Lower leg skin (tissue), 4 donors: Measurements from ENCODE around the gene CHST14. TPM values are rescaled to one million over a fixed set of nuclear protein-coding genes. Genes with fewer than 3 reads are reported as not detected.

ENCODE experiments used
- DNase-seq, 2 donors: peaks; one replicate each; pipeline ENCODE4 v3.0.0-alpha.2; 2019; ENCODE audit warnings: low spot score in 2 of 2
- H3K4me3 ChIP-seq: fragments of 200-600 bp; sonication (generic); 2 replicates; pipeline ENCODE4 v1.5.1; 2017; ENCODE audit warnings: mild to moderate bottlenecking, low read depth; ENCODE audit not compliant: poor library complexity, severe bottlenecking
- CTCF ChIP-seq, 3 donors: fragments of 450-650 bp; IDR thresholded peaks; one replicate each; pipeline ENCODE4 v1.5.1; 2016; ENCODE audit warnings: antibody characterized with exemption in 3 of 3, mild to moderate bottlenecking in 3 of 3, moderate library complexity in 2 of 3
- POLR2A ChIP-seq, 2 donors: fragments of 450-650 bp; IDR thresholded peaks; one replicate each; pipeline ENCODE4 v1.6.1; 2016 to 2017; ENCODE audit warnings: antibody characterized with exemption in 2 of 2, mild to moderate bottlenecking in 1 of 2, moderate library complexity in 1 of 2
- WGBS, 2 donors: methylation state at CpG; one replicate each; pipeline ENCODE4 v1.1.5; 2018; 5-methylcytosine and 5-hydroxymethylcytosine counted together
- intact Hi-C: fragments of 100-400 bp; cut with DNase I; formaldehyde crosslinking; loops from one replicate; pipeline ENCODE4 v1.15.0; 2023; ENCODE audit warnings: low total_unique reads
- total RNA-seq, 4 donors: library from RNA; depleted of rRNA; stranded (reverse); fragments of >200 nt; gene quantifications; one replicate each; pipeline ENCODE4 v1.1.0, GENCODE V29; 2016

Gene CHST14
- total RNA-seq, 4 donors from 2014 or later = 5.6 to 10.0 (median 8.8) TPM

GRCh38 chr15:40506964-40507571 is 36.3 kb downstream of the CHST14 start:
- 6 to 7% methylated on average over 18 to 30 of the region's 30 CpGs for WGBS, 2 donors

GRCh38 chr15:40508216-40508615 is 37.4 kb downstream of the CHST14 start:
- WGBS, 2 donors = 71 to 88% methylated on average over 1 of the region's 1 CpG

More at GRCh38 chr15:40506964-40507571, 36.3 kb downstream of the CHST14 start:
- peak; percentile 31 to 92 for DNase-seq
- no peak for TF ChIP-seq CTCF (IDR thresholded peaks at IDR 0.05)
- no peak for TF ChIP-seq POLR2A (IDR thresholded peaks at IDR 0.05)
- H3K4me3 ChIP-seq = no peak overlapping the region
- intact Hi-C loops = no loop called here

GRCh38 chr15:40510201-40510600 is 39.4 kb downstream of the CHST14 start:
- WGBS, 2 donors = 49 to 83% methylated on average over 2 of the region's 2 CpGs
- intact Hi-C loops = no loop called here
- H3K4me3 ChIP-seq = no peak overlapping the region
- TF ChIP-seq POLR2A (IDR thresholded peaks at IDR 0.05) (no peak), CTCF (IDR thresholded peaks at IDR 0.05) (no peak)
- no peak for DNase-seq

More at GRCh38 chr15:40508216-40508615, 37.4 kb downstream of the CHST14 start:
- TF ChIP-seq CTCF (IDR thresholded peaks at IDR 0.05) = no peak
- TF ChIP-seq POLR2A (IDR thresholded peaks at IDR 0.05) = no peak
- no peak for DNase-seq
- intact Hi-C loops = no loop called here
- H3K4me3 ChIP-seq = no peak overlapping the region

GRCh38 chr15:40511093-40511471 is 40.3 kb downstream of the CHST14 start:
- intact Hi-C loops = no loop called here
- WGBS, 2 donors = 9 to 13% methylated on average over 22 of the region's 22 CpGs
- TF ChIP-seq POLR2A (IDR thresholded peaks at IDR 0.05) (no peak), CTCF (IDR thresholded peaks at IDR 0.05) (no peak)
- DNase-seq = no peak
- H3K4me3 ChIP-seq = peak overlapping the region; percentile 46

- intact Hi-C loops = no loop called here
- DNase-seq = peak; percentile 19 to 90
- 2% methylated on average over 20 to 51 of the region's 61 CpGs for WGBS, 2 donors
- TF ChIP-seq POLR2A (IDR thresholded peaks at IDR 0.05) = no peak
- peak in 1 of 3 donors; percentile 47 for TF ChIP-seq CTCF (IDR thresholded peaks at IDR 0.05)
- peak overlapping the region; percentile 46 for H3K4me3 ChIP-seq
Measured at GRCh38 chr15:40511472-40512133, 40.8 kb downstream of the CHST14 start.
